ENCODE results near the gene SYN1.

- TF ChIP-seq POLR2AphosphoS5 (IDR thresholded peaks at IDR 0.05; ENCODE audit: low read depth, low read length) (no peak), JUND (IDR thresholded peaks at IDR 0.05) (no peak), REST (IDR thresholded peaks at IDR 0.05; ENCODE audit: low read depth, low read length) (peak; percentile 98), GATA2 (CRISPR knock-in tag; IDR thresholded peaks at IDR 0.05) (no peak), RAD21 (IDR thresholded peaks at IDR 0.05; ENCODE audit: low read length) (peak; percentile 29; the same call in 1 of the 2 replicates), RCOR1 (IDR thresholded peaks at IDR 0.05; ENCODE audit: low read length) (no peak), TEAD4 (IDR thresholded peaks at IDR 0.05; ENCODE audit: borderline replicate concordance, insufficient read depth) (no peak), CTCF (IDR thresholded peaks at IDR 0.05) (0 out of 2 replicates have a peak, but pooled peaks have one; percentile 14), NFIC (IDR thresholded peaks at IDR 0.05; ENCODE audit: borderline replicate concordance) (no peak), TAF1 (IDR thresholded peaks at IDR 0.05; ENCODE audit: borderline replicate concordance, low read depth, low read length) (no peak)
Measured at GRCh38 chrX:47619486-47620302, at the start of gene SYN1.
